Kidney (tissue), 14 donors: ENCODE results near the gene SPTLC2. TPM values are rescaled to one million over a fixed set of nuclear protein-coding genes. Genes with fewer than 3 reads are reported as not detected.

Experiments
- DNase-seq, 5 donors: peaks; one replicate each; pipeline ENCODE4 v3.0.0-alpha.2; 2013 to 2020
- FAIRE-seq: peaks from 2 replicates; lab custom pipeline; 2012; peaks lifted over from hg19 to GRCh38; lab: Jason Lieb, UNC
- H3K27ac ChIP-seq, 2 donors: one replicate each; pipeline ENCODE4 v1.7.0; 2013; ENCODE audit warnings: low read depth in 2 of 2, low read length in 2 of 2, inconsistent platforms in 1 of 2
- H3K27me3 ChIP-seq: one replicate; pipeline ENCODE4 v1.7.1; 2013; ENCODE audit warnings: low read length, inconsistent platforms; ENCODE audit not compliant: control insufficient read depth, insufficient read depth
- H3K36me3 ChIP-seq, 3 donors: one replicate each; pipeline versions ENCODE4 v1.7.0 to v1.7.1; 2013; ENCODE audit warnings: low read length in 3 of 3, control low read depth in 1 of 3, inconsistent platforms in 1 of 3; ENCODE audit not compliant: insufficient read depth in 3 of 3, control insufficient read depth in 2 of 3
- H3K4me1 ChIP-seq, 3 donors: one replicate each; pipeline versions ENCODE4 v1.7.0 to v1.7.1; 2013; ENCODE audit warnings: low read length in 3 of 3, inconsistent platforms in 1 of 3, low read depth in 1 of 3; ENCODE audit not compliant: control insufficient read depth in 2 of 3, insufficient read depth in 2 of 3
- H3K4me3 ChIP-seq, 3 donors: one replicate each; pipeline versions ENCODE4 v1.7.0 to v1.8.1; 2013; ENCODE audit warnings: low read length in 3 of 3, control low read depth in 1 of 3, inconsistent platforms in 1 of 3
- H3K9ac ChIP-seq, 3 donors: one replicate each; pipeline versions ENCODE4 v1.7.0 to v1.7.1; 2013; ENCODE audit warnings: low read length in 3 of 3, control low read depth in 1 of 3, inconsistent platforms in 1 of 3
- H3K9me3 ChIP-seq, 3 donors: one replicate each; pipeline versions ENCODE4 v1.7.0 to v1.7.1; 2013; ENCODE audit warnings: low read length in 3 of 3, control low read depth in 1 of 3, inconsistent platforms in 1 of 3; ENCODE audit not compliant: control insufficient read depth in 2 of 3, insufficient read depth in 1 of 3
- intact Hi-C: fragments of 100-400 bp; cut with DNase I; formaldehyde crosslinking; loops from one replicate; pipeline ENCODE4 v1.11.1; 2022
- polyA plus RNA-seq: library from polyadenylated mRNA; stranded (reverse); fragments of 350-450 nt; fragmentation: Illumina TruSeq; extraction: RNeasy Lipid Tissue Mini Kit (QIAGEN cat#74804); gene quantifications from one replicate; pipeline ENCODE4 v1.2.3, GENCODE V29; 2014; ENCODE audit warnings: low read depth, low replicate concordance; ENCODE audit not compliant: insufficient read depth
- total RNA-seq: library from RNA; stranded (reverse); fragmentation: NEBNext Ultra II Directional; extraction: Animal tissue kit (Norgen Biotek cat#: 25700); gene quantifications from one replicate; pipeline ENCODE4 v1.2.1, GENCODE V29; 2021
- TF ChIP-seq, protein P1 (sequence below): IDR thresholded peaks from 3 replicates; pipeline ENCODE4 v1.5.1; 2012; ENCODE audit warnings: mild to moderate bottlenecking, moderate library complexity, borderline replicate concordance; ENCODE audit not compliant: insufficient read depth; ENCODE audit errors: extremely low read depth
- donor health status: control.
- donor health status: control.
- donor health status: control.
- donor health status: control.
- donor health status: control.
- donor health status: DM: yes; HTN: yes; CAD: no.
- donor health status: Normal renal cell carcinoma (clear cell type).

SPTLC2 gene
- total and polyA plus RNA-seq, 2 donors from 2014 or later: 17.0 to 66.1 TPM

DNA sequence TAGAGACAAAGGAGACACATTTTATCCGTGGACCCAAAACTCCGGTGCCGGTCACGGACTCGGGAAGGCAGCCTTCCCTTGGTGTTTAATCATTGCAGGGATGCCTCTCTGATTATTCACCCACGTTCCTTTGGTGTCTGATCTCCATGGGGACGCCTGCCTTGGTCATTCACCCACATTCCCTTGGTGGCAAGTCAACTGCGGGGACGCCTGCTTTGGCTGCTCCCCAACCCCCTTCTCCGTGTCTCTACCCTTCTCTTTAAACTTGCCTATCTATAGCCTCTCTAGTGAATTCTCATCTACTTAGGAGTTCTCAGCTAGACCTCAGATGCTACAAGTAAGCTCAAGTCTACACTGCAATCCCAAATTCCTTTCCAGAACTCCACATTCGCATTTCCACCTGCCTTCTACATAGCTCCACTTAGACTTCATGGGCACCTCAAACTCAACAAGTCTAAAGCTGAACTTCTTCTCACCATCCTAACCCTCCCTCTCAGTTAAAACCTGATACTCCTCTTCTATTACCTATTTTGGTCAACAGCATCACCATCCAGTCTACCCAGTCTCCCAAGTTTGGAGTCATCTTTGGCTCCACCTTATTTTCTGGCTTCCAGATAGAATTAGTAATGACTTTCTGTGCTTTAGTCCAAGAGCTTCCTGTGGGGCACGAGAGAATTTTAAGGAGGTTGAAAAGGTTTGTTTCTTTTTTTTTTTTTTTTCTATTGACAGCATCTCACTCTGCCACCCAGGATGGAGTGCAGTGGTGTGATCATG is 14.4 kb downstream of the SPTLC2 start:
- no peak overlapping the region for H3K9ac ChIP-seq
- no peak for FAIRE-seq
- no peaks in the 10 kb centered on the region for H3K36me3 ChIP-seq
- H3K9me3 ChIP-seq: no peaks in the 10 kb centered on the region
- intact Hi-C loops: no loop called here
- TF ChIP-seq, protein P1, sequence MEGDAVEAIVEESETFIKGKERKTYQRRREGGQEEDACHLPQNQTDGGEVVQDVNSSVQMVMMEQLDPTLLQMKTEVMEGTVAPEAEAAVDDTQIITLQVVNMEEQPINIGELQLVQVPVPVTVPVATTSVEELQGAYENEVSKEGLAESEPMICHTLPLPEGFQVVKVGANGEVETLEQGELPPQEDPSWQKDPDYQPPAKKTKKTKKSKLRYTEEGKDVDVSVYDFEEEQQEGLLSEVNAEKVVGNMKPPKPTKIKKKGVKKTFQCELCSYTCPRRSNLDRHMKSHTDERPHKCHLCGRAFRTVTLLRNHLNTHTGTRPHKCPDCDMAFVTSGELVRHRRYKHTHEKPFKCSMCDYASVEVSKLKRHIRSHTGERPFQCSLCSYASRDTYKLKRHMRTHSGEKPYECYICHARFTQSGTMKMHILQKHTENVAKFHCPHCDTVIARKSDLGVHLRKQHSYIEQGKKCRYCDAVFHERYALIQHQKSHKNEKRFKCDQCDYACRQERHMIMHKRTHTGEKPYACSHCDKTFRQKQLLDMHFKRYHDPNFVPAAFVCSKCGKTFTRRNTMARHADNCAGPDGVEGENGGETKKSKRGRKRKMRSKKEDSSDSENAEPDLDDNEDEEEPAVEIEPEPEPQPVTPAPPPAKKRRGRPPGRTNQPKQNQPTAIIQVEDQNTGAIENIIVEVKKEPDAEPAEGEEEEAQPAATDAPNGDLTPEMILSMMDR: no peak
- H3K27me3 ChIP-seq: no peaks in the 10 kb centered on the region
- DNase-seq: no peak
- H3K27ac ChIP-seq: no peak overlapping the region
- no peak overlapping the region for H3K4me3 ChIP-seq
- H3K4me1 ChIP-seq: peaks cover 12 to 24% (median 17%) of the 10 kb centered on the region in 3 donors

DNA sequence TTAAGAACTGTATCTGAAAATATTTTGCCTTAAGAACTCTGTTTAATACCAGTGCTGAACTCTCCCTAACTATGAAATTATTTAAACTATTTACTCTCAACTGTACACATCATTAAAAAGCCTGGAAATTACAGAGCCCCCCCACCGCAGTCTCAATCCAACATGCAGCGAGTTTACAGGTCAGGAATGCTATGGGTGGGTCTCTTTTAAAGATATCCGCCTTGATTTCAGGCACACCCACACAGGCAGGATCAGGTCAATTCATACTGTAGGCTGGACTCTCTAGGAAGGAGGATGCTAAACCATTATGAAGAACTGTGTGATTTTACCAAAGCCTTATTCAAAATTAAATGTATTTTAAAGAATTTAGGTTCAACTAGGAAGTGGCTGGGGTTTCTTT is 16.5 kb downstream of the SPTLC2 start:
- FAIRE-seq (no peak), DNase-seq (peak in 2 of 5 donors; percentile 19 to 58)
- peaks cover 0 to 4% (median under 1%) of the 10 kb centered on the region in 3 donors for H3K36me3 ChIP-seq
- no peak overlapping the region for H3K27ac ChIP-seq
- intact Hi-C loops: no loop called here
- no peak overlapping the region for H3K9ac ChIP-seq
- no peaks in the 10 kb centered on the region for H3K9me3 ChIP-seq
- no peaks in the 10 kb centered on the region for H3K27me3 ChIP-seq
- H3K4me3 ChIP-seq: no peak overlapping the region
- TF ChIP-seq, protein P1: no peak
- peaks cover 8 to 24% (median 17%) of the 10 kb centered on the region in 3 donors for H3K4me1 ChIP-seq

DNA sequence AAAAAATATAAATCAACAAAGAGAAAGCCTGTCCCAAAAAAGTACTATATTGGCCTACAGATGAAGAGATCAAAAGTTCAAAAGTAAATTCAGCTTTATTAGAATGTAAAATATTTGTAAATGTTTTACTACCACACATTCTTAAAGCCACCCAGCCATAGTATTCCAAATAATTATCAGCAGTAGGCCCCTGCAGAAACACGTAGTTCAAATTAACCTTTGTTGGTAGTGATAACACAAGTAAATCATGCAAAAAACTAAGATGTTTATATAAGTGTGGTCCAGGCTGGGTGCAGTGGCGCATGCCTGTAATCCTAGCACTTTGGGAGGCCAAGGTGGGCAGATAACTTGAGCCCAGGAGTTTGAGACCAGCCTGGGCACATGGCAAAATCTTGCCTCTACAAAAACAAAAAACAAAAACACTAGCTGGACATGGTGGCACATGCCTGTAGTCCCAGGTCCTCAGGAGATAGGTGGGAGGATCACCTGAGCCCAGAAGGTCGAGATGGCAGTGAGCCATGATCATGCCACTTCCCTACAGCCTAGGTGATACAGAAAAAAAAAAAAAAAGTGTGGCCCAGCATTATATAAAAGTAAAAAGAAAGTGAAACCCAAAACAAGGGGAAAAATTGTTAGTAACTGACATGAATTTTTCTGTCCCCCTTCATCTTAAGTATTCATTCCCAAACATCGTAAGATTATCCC is 17.9 kb downstream of the SPTLC2 start:
- Histone ChIP-seq H3K9me3 (no peaks in the 10 kb centered on the region), H3K4me3 (peak overlapping the region in 1 of 3 donors; percentile 35), H3K27ac (peak overlapping the region; percentile 47 to 54), H3K9ac (peak overlapping the region in 1 of 3 donors; percentile 8), H3K27me3 (no peaks in the 10 kb centered on the region), H3K36me3 (peaks cover 0 to 4% (median 2%) of the 10 kb centered on the region in 3 donors), H3K4me1 (peaks cover 2 to 26% (median 11%) of the 10 kb centered on the region in 3 donors)
- intact Hi-C loops: no loop called here
- FAIRE-seq (peak; percentile 15), DNase-seq (peak; percentile 26 to 70 (median 40))
- TF ChIP-seq, protein P1: no peak
